Adrenal gland (tissue), 5 donors: ENCODE data around the gene RDH16.

Source experiments
- CTCF ChIP-seq, 6 experiments: fragments of 450-650 bp in 4 of 6; fragments of 200-600 bp in 2 of 6; sonication (generic) in 1 of 6; IDR thresholded peaks; 1 replicate in 5 of 6; 2 replicates in 1 of 6; pipeline versions ENCODE4 v1.5.1 to v1.8.0; 2016 to 2021; ENCODE audit warnings: antibody characterized with exemption in 6 of 6, mild to moderate bottlenecking in 2 of 6, moderate library complexity in 1 of 6
- POLR2A ChIP-seq, 2 donors: fragments of 450-650 bp; IDR thresholded peaks; one replicate each; pipeline ENCODE4 v1.6.1; 2017; ENCODE audit warnings: antibody characterized with exemption in 2 of 2, mild to moderate bottlenecking in 2 of 2, moderate library complexity in 1 of 2
- donor health status: DM: no; HTN: no; CAD: no.

GRCh38 chr12:56943878-56944277 lies 13.5 kb downstream of the RDH16 start:
- no peak for TF ChIP-seq CTCF (IDR thresholded peaks at IDR 0.05)
- no peak for TF ChIP-seq POLR2A (IDR thresholded peaks at IDR 0.05)
